ENCODE data around the gene DAPK1.
"Not testable (repeated sequence)": the region's sequence is repeated elsewhere in the genome, so short reads cannot be mapped to it uniquely, and the experiment has no call there.

Gene DAPK1

GRCh38 chr9:87542141-87542540, 44.5 kb downstream of the DAPK1 start:
- DNase-seq (ENCODE audit: low read depth in 2 of 2), result no peak

DNA sequence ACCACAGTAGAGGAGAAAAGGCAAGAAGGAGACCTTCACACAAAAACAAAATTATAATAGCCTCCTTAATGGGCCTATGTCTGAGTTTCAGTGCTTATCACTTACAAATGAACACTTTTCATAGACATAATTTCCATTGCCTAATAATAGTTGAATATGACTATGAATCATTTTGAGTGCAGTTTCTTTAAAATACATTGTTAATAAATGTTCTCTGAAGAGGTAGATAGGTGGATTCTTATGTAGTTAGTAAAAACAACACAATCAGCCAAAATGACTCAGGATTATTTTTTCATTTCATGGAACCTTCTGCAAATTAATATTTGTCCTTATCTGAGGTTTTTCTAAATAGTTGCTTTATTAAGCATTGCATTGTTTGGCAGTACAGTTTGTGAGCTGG, 45.6 kb downstream of the DAPK1 start:
- DNase-seq (ENCODE audit: low read depth in 2 of 2), result no peak

DNA sequence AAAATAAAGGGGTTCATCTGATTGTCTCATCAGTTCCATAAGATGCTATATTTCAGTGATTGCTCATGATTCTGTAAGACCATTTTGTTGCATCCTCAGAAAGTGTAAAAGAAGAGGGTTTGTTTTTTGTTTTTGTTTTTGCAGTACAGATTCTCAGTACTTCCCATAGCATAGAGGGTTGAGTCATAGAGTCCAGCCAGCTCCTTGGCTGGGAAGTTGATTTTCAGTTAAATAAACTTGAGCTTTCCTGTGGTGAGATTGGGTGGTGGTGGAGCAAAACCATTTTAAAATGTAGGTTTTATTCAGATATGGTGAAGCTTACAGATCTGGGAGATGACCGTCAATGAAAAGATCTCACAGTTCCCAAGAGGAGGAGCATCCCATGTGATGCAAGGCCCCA, 48.2 kb downstream of the DAPK1 start:
- DNase-seq (ENCODE audit: low read depth in 2 of 2), result no peak

DNA sequence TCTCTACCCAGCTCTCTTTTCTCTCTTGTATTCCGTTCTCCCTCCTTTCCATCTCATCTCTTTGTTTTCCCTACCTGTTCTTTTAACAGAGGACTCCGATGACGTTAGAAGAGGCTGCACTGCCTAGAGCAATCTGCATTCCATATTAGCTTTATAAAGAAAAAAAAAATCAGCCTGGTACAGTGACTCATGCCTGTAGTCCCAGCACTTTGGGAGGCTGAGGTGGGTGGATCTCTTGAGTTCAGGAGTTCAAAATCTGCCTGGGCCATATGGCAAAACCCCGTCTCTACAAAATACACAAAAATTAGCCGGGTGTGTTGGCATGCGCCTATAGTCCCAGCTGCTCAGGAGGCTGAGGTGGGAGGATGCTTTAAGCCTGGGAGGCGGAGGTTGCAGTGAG, 49.0 kb downstream of the DAPK1 start:
- no peak for DNase-seq (ENCODE audit: low read depth in 2 of 2)

DNA sequence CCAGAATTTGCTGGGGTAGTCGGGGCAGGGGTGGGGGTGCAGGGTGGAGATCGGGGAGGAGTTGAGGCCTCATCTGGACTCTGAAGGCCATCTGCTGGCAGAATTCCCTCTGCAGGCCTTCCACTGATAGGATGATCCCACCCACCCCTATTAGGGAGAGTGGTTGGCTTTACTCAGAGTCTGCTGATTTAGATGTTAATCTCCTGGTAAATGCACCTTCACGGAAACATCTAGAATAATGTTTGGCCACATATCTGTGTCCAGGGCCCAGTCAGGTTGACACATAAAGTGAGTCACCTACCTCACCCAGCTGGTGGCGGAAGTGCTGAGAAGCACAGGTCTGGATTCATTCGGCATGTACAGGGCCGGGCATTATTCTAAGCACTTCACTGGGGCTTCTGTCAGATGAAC, 50.0 kb downstream of the DAPK1 start:
- DNase-seq (ENCODE audit: low read depth in 2 of 2), result no peak

- DNase-seq (ENCODE audit: low read depth in 2 of 2), result no peak
Measured at GRCh38 chr9:87548159-87548558, 50.5 kb downstream of the DAPK1 start.

DNA sequence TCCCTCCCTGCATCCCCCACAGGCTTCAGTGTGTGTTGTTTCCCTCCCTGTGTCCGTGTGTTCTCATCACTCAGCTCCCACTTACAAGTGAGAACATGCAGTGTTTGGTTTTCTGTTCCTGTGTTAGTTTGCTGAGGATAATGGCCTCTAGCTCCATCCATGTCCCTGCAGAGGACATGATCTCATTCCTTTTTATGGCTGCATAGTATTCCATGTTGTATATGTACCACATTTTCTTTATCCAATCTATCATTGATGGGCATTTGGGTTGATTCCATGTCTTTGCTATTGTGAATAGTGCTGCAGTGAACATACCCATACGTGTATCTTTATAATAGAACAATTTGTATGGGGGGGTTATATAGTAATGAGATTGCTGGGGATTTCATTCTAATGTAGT, 51.4 kb downstream of the DAPK1 start:
- not testable (repeated sequence) for DNase-seq (ENCODE audit: low read depth in 2 of 2)

GRCh38 chr9:87549791-87550190, 52.1 kb downstream of the DAPK1 start:
- DNase-seq (ENCODE audit: low read depth in 2 of 2), result no peak

GRCh38 chr9:87550253-87550954, 52.7 kb downstream of the DAPK1 start:
- no peak for DNase-seq (ENCODE audit: low read depth in 2 of 2)

- no peak for DNase-seq (ENCODE audit: low read depth in 2 of 2)
Measured at GRCh38 chr9:87551772-87552217, 54.1 kb downstream of the DAPK1 start.

GRCh38 chr9:87554171-87554910, 56.7 kb downstream of the DAPK1 start:
- DNase-seq (ENCODE audit: low read depth in 2 of 2), result no peak

- no peak for DNase-seq (ENCODE audit: low read depth in 2 of 2)
Measured at GRCh38 chr9:87554976-87555375, 57.3 kb downstream of the DAPK1 start.

DNA sequence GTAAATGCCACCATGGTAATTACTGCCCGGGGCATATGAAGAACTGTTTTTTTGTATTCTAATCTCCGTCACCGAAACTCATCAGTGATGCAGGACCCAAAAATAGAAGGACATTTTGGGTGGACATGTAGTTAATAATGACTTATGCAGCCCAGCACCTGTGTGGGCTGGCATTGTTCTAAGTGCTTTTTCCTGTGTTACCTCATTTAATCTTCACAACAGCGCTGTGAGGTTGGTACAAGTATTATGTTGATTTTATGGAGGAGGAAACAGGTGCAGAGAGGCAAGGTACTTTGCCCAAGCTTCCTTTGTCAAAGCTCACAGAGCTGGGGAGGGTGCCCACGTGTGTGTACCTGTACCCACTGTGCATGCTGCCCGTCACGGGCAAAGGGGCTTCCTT, 58.4 kb downstream of the DAPK1 start:
- no peak for DNase-seq (ENCODE audit: low read depth in 2 of 2)

DNA sequence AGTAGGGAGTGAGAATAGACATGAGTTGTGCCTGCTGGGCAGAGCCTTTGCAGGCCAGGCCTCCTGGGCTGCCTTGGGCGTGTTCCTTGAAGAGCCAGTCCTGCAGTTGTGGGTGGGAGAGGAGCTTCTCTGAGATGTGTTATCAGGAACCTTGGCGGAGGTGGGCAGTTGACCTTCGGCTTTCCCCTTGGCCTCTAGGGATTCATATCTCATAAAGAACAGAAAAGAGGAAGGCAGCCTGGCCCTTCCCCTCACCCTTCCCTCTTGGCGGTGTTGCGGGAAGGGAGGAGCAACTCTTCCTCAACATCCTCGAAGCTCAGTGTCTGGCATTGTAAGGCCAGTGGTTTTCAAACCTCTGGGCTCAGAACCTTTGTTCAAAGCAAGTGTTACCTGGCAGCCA, 59.2 kb downstream of the DAPK1 start:
- DNase-seq (ENCODE audit: low read depth in 2 of 2), result no peak

- DNase-seq (ENCODE audit: low read depth in 2 of 2), result no peak
Measured at GRCh38 chr9:87557996-87558395, 60.3 kb downstream of the DAPK1 start.

DNA sequence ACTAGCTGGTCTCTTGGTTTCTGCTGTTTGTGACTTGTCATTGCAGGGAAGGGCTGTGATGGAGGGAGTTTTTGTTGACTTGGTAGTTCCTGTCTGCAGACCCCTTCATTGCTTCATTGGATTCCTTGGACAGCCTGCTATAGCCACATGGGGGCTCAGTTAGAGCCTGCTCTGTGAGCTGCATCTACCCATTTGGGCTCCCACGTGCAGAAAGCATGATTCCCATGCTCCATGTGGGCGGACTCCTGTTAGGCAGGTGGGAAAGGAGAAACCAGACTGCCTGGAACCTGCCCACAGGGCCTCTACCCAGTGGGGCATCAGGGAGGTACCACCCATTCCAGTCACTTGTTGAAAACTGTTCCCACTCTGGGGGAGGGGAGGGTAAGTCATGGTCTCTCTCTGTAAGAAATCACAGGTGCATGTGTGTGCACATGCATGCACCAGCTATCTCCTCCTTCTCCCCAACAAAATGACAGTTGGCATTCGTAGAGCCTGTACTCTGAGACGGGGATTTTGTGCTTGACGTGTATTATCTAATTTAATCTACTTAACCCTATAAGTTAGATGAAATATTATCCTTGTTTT, 61.0 kb downstream of the DAPK1 start:
- no peak for DNase-seq (ENCODE audit: low read depth in 2 of 2)

- no peak for DNase-seq (ENCODE audit: low read depth in 2 of 2)
Measured at GRCh38 chr9:87562062-87562461, 64.4 kb downstream of the DAPK1 start.

DNA sequence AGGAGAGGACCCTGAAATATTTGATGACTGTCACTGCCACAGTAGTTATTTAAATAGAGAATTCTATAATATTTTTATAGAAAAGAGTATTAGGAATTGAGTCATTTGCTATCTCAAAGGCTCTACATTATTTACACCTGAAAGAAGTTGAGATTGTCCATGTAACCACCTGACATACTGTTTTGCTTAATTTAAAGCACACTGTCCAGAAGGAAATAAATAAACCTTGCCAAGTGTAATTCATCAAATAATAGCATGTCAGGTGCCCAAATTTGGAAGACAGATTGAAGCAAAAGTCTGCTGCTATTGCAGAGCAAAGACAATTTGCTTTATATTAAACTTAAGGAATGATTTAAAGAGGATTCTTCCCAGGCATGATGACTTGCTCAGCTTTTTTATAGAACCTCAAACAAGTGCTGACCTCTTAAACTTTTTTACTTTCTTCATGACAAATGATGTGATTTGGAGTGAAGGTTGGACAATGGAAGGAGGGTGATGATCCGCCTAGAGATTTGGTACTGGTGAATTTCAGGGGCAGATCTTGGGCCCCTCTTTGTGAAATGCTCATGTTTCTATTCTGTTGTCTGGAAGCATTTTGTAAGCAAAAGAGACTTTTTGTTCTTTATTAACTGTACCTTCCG, 65.0 kb downstream of the DAPK1 start:
- DNase-seq (ENCODE audit: low read depth in 2 of 2), result no peak

GRCh38 chr9:87564111-87564510, 66.4 kb downstream of the DAPK1 start:
- DNase-seq (ENCODE audit: low read depth in 2 of 2), result no peak

GRCh38 chr9:87564791-87565241, 67.1 kb downstream of the DAPK1 start:
- no peak for DNase-seq (ENCODE audit: low read depth in 2 of 2)

- DNase-seq (ENCODE audit: low read depth in 2 of 2), result no peak
Measured at GRCh38 chr9:87567001-87567400, 69.3 kb downstream of the DAPK1 start.

- DNase-seq (ENCODE audit: low read depth in 2 of 2), result no peak
Measured at GRCh38 chr9:87567571-87567970, 69.9 kb downstream of the DAPK1 start.
